ENCODE results near the gene SLC25A41.
"Not testable (repeated sequence)": the region's sequence is repeated elsewhere in the genome, so short reads cannot be mapped to it uniquely, and the experiment has no call there.

Gene SLC25A41

DNA sequence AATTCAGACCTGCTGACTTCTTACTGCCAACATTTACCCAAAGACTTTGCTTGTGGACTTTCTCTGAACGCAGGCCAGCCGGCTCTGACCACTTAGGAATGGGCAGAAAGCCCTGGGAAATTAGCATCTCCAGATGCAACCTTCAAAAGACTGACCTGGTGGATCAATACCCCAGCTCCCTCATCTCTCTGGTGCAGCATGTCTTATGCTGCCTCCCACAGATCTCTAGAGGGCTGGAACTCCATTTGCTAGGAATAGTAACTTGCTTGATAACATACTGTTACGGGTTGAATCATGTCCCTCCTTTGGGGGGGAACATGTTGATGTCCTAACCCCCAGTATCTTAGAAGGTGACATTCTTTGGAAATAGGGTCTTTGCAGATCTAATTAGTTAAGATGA, 12.9 kb upstream of the SLC25A41 start:
- H3K36me3 ChIP-seq (ENCODE audit: control insufficient read depth, insufficient read depth, low read length): peaks cover 2% of the 10 kb centered on the region
- H3K27ac ChIP-seq (ENCODE audit: low read depth, low read length): no peak overlapping the region
- H3K27me3 ChIP-seq (ENCODE audit: control insufficient read depth, insufficient read depth, low read length): no peaks in the 10 kb centered on the region
- H3K4me3 ChIP-seq (ENCODE audit: low read depth, low read length): no peak overlapping the region
- no peak overlapping the region for H3K9ac ChIP-seq (ENCODE audit: low read length)
- H3K9me3 ChIP-seq (ENCODE audit: control insufficient read depth, insufficient read depth, low read depth, low read length): no peaks in the 10 kb centered on the region
- H3K4me1 ChIP-seq (ENCODE audit: control insufficient read depth, insufficient read depth, low read length): no peaks in the 10 kb centered on the region

DNA sequence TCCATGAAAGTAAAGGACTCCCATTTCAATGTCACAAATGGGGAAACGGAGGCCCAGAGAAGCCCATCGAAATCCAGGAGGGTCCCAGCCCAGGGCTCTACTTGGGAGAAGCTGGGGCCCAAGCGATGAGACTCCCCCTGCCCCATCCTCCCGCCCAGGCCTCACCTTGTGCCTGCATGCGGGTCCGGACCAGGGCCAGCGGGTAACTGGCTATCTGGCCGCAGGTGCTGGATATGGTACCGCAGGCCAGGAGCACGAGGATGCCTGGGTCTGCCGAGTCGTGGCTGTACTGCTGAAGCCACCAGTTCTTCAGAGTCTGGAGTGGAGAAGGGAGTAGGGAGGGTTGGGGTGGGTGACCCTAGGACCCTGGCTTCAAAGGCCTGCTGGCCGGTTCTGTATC, 10.4 kb upstream of the SLC25A41 start:
- H3K4me1 ChIP-seq (ENCODE audit: control insufficient read depth, insufficient read depth, low read length): no peaks in the 10 kb centered on the region
- H3K4me3 ChIP-seq (ENCODE audit: low read depth, low read length): no peak overlapping the region
- H3K27me3 ChIP-seq (ENCODE audit: control insufficient read depth, insufficient read depth, low read length): no peaks in the 10 kb centered on the region
- H3K27ac ChIP-seq (ENCODE audit: low read depth, low read length): no peak overlapping the region
- no peaks in the 10 kb centered on the region for H3K9me3 ChIP-seq (ENCODE audit: control insufficient read depth, insufficient read depth, low read depth, low read length)
- H3K9ac ChIP-seq (ENCODE audit: low read length): no peak overlapping the region
- H3K36me3 ChIP-seq (ENCODE audit: control insufficient read depth, insufficient read depth, low read length): no peaks in the 10 kb centered on the region; the same call in 1 of the 2 replicates

DNA sequence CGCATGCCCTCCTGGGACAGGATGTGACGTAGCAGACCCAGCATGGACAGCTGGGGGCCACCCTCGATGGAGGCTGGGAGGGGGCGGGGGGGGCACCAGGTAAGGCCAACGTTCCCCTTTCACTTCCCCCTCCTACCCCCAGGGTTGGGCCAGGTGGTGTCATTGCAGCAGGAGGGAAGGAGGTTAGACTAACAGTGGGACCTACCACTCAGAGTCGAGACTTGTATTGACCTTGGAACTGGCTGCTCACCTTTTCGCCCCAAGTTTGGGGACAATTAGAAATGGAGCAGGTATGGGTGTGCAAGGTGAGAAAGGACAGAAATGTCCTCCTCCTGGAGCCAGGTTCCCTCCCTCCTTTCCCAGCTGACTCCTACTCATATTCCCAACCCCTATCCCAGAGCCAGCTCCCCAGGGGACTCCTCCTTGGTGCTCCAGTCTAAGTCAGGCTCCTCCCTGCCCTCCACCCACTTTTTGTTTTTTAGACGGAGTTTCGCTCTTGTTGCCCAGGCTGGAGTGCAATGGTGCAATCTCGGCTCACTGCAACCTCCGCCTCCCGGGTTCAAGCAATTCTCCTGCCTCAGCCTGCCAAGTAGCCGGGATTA, 8.6 kb upstream of the SLC25A41 start:
- H3K4me1 ChIP-seq (ENCODE audit: control insufficient read depth, insufficient read depth, low read length): no peaks in the 10 kb centered on the region
- no peaks in the 10 kb centered on the region; the same call in 1 of the 2 replicates for H3K36me3 ChIP-seq (ENCODE audit: control insufficient read depth, insufficient read depth, low read length)
- H3K27ac ChIP-seq (ENCODE audit: low read depth, low read length): no peak overlapping the region
- H3K9ac ChIP-seq (ENCODE audit: low read length): no peak overlapping the region
- H3K27me3 ChIP-seq (ENCODE audit: control insufficient read depth, insufficient read depth, low read length): no peaks in the 10 kb centered on the region
- no peak overlapping the region for H3K4me3 ChIP-seq (ENCODE audit: low read depth, low read length)
- no peaks in the 10 kb centered on the region for H3K9me3 ChIP-seq (ENCODE audit: control insufficient read depth, insufficient read depth, low read depth, low read length)

DNA sequence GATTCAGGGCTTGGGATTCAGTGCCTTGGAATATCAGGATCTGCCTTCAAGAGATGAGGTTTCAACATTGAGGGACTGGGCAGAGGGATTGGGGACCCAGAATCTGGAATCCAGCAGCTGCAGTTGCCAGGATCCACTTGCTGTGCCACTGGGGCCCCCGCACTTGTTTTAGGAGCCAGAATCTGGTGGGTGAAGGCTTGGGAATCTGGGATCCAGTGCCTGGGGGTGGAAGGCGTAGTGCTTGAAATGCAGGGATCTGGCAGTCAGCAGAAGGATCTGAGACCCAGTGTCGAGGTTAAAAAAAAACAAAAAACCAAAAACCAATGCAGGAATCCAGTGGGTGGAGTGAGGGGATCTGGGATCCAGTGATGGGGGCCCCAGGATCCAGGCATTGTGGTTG, 7.3 kb upstream of the SLC25A41 start:
- Histone ChIP-seq H3K4me3 (ENCODE audit: low read depth, low read length) (no peak overlapping the region), H3K9ac (ENCODE audit: low read length) (no peak overlapping the region), H3K36me3 (ENCODE audit: control insufficient read depth, insufficient read depth, low read length) (no peaks in the 10 kb centered on the region; the same call in 1 of the 2 replicates), H3K9me3 (ENCODE audit: control insufficient read depth, insufficient read depth, low read depth, low read length) (no peaks in the 10 kb centered on the region), H3K4me1 (ENCODE audit: control insufficient read depth, insufficient read depth, low read length) (no peaks in the 10 kb centered on the region), H3K27ac (ENCODE audit: low read depth, low read length) (no peak overlapping the region), H3K27me3 (ENCODE audit: control insufficient read depth, insufficient read depth, low read length) (no peaks in the 10 kb centered on the region)

DNA sequence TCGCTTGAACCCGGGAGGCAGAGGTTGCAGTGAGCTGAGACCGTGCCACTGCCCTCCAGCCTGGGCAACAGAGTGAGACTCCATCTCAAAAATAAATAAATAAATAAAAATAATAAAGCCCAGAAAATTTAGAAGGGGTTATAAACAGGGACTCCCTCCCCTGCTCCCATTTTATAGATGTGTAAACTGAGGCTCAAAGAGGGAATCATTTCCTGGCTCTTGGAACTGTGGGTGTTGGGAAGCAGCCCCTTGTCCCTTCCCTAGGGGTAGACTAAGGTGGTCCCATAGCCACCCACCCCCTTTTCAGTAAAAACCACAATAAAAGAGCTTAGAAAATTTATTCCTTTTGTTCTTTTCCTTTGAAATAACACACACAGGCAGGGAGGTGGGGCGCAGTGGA, 6.2 kb upstream of the SLC25A41 start:
- H3K4me1 ChIP-seq (ENCODE audit: control insufficient read depth, insufficient read depth, low read length): no peaks in the 10 kb centered on the region
- no peak overlapping the region for H3K9ac ChIP-seq (ENCODE audit: low read length)
- no peak overlapping the region for H3K4me3 ChIP-seq (ENCODE audit: low read depth, low read length)
- no peaks in the 10 kb centered on the region; the same call in 1 of the 2 replicates for H3K36me3 ChIP-seq (ENCODE audit: control insufficient read depth, insufficient read depth, low read length)
- no peaks in the 10 kb centered on the region for H3K27me3 ChIP-seq (ENCODE audit: control insufficient read depth, insufficient read depth, low read length)
- no peak overlapping the region for H3K27ac ChIP-seq (ENCODE audit: low read depth, low read length)
- no peaks in the 10 kb centered on the region for H3K9me3 ChIP-seq (ENCODE audit: control insufficient read depth, insufficient read depth, low read depth, low read length)

DNA sequence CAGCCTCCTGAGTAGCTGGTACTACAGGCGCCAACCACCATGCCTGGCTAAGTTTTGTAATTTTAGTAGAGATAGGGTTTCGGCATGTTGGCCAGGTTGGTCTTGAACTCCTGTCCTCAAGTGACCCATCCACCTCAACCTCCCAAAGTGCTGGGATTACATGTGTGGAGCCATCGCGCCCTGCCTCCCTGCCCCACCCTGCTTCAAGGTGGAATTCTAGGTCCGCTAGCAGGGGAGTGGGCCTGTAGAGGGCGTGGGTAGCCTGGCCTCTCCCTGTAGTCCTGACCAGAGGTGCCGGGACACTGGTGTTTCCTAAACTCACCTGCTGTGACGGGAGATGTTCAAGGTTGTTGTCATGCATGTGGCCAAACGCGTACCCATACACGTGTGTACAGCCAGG, 398 bp downstream of the SLC25A41 start:
- Histone ChIP-seq H3K36me3 (ENCODE audit: control insufficient read depth, insufficient read depth, low read length) (no peaks in the 10 kb centered on the region), H3K9me3 (ENCODE audit: control insufficient read depth, insufficient read depth, low read depth, low read length) (no peaks in the 10 kb centered on the region), H3K27ac (ENCODE audit: low read depth, low read length) (no peak overlapping the region), H3K27me3 (ENCODE audit: control insufficient read depth, insufficient read depth, low read length) (peaks cover 11% of the 10 kb centered on the region), H3K4me3 (ENCODE audit: low read depth, low read length) (no peak overlapping the region), H3K9ac (ENCODE audit: low read length) (no peak overlapping the region), H3K4me1 (ENCODE audit: control insufficient read depth, insufficient read depth, low read length) (no peaks in the 10 kb centered on the region)

DNA sequence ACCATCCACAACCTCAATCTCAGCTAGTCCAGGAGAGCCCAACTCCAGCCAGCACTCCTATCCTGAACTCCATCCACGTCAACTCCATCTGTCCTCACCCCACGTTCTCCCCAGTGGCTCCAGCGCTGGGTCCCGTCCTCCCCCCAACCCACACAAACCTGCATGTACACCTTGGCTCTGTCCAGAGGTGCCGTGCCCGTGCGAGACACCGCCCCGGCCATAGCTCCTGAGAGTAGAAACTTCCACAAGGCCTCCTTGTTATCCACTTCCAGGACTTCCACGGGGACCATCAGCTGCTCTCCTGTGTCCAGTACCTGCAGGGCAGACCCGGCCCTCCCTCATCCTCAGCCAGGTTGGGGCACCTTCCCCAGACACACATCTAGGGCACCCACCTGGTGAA, 1.7 kb downstream of the SLC25A41 start:
- Histone ChIP-seq H3K4me1 (ENCODE audit: control insufficient read depth, insufficient read depth, low read length) (no peaks in the 10 kb centered on the region), H3K4me3 (ENCODE audit: low read depth, low read length) (no peak overlapping the region), H3K36me3 (ENCODE audit: control insufficient read depth, insufficient read depth, low read length) (no peaks in the 10 kb centered on the region), H3K9me3 (ENCODE audit: control insufficient read depth, insufficient read depth, low read depth, low read length) (no peaks in the 10 kb centered on the region), H3K9ac (ENCODE audit: low read length) (no peak overlapping the region), H3K27ac (ENCODE audit: low read depth, low read length) (no peak overlapping the region), H3K27me3 (ENCODE audit: control insufficient read depth, insufficient read depth, low read length) (peaks cover 11% of the 10 kb centered on the region)

DNA sequence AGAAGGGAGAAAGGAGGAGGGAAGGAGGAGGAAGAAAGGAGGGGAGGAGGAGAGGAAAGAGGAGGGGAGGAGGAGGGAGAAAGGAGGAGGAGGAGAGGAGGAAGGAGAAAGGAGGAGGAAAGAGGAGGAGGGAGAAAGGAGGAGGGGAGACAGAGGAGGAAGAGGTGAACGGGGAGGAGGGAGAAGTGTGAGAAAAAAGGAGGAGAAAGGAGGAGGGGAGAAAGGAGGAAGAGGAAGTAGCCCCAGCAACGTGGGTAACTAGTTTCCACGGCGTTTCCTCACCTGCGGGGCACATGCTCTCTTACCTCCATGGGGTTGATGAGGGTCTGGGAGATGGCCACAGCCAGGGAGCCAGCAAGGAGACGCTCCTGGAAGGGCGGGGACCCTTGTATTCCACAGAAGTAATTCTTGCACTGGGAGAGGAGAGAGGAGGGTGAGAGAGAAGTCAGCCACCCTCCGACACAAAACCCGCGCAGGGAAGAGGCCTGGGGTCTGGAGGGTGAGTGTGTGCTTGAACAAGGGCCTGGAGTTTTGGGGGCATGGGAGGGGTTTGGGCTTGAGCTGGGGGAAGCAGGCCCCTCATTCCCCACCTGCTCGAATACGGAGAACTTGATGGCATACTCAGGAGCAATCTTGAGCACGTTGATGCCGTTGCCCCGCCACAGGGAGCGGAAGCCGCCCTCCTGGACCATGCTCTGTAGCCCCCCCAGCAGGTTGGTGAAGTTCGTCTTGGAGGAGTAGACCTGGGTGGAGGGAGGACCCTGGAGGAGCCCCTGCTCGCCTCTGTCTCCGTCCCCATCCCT, 3.9 kb downstream of the SLC25A41 start:
- Histone ChIP-seq H3K27ac (ENCODE audit: low read depth, low read length) (no peak overlapping the region), H3K9me3 (ENCODE audit: control insufficient read depth, insufficient read depth, low read depth, low read length) (peaks cover 4% of the 10 kb centered on the region; the same call in 1 of the 2 replicates), H3K36me3 (ENCODE audit: control insufficient read depth, insufficient read depth, low read length) (no peaks in the 10 kb centered on the region), H3K9ac (ENCODE audit: low read length) (no peak overlapping the region), H3K4me3 (ENCODE audit: low read depth, low read length) (no peak overlapping the region), H3K27me3 (ENCODE audit: control insufficient read depth, insufficient read depth, low read length) (peaks cover 11% of the 10 kb centered on the region), H3K4me1 (ENCODE audit: control insufficient read depth, insufficient read depth, low read length) (no peaks in the 10 kb centered on the region)

DNA sequence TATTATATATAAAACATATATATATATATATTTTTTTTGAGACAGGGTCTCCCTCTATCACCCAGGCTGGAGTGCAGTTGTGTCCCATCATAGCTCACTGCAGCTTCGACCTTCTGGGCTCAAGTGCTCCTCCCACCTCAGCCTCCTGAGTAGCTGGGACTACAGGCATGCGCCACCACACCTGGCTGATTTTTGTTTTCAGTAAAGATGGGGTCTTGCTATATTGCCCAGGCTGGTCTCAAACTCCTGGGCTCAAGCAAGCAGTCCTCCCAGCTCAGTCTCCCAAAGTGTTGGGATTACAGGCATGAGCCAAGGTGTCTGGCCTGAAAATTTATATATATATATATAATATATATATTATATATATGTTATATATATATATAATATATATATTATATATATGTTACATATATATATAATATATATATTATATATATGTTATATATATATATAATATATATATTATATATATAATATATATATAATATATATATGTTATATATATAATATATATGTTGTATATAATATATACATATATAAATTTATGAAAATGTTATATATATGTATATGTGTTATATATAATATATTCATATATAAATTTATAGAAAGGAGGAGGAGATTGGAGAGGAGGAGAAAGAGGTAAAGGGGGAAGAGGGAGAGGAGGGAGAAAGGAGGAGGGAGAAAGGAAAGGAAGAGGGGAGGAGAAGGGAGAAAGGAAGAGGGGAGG, 4.7 kb downstream of the SLC25A41 start:
- H3K9ac ChIP-seq (ENCODE audit: low read length); H3K9me3 ChIP-seq (ENCODE audit: control insufficient read depth, insufficient read depth, low read depth, low read length); H3K4me1 ChIP-seq (ENCODE audit: control insufficient read depth, insufficient read depth, low read length); H3K27ac ChIP-seq (ENCODE audit: low read depth, low read length); H3K4me3 ChIP-seq (ENCODE audit: low read depth, low read length); H3K36me3 ChIP-seq (ENCODE audit: control insufficient read depth, insufficient read depth, low read length): not testable (repeated sequence)
- H3K27me3 ChIP-seq (ENCODE audit: control insufficient read depth, insufficient read depth, low read length): peaks cover 11% of the 10 kb centered on the region

DNA sequence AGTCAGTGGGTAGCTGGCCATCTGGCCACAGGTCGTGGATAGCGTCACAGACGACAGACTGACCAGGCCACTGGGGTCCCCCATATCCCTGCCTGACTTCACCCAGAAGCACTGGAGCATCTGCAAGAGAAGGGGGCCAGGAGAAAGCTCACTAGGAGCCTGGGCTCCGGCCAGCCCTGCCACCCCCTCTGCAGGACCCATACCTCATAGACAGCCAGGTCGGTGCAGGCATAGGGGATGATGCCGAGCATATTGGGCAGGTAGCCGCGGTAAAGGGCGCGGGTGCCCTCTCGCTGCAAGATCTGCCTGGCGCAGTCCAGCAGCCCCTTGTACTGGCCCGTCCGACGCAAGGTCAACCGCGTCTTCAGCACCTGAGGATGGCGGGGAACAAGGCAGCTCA, 6.4 kb downstream of the SLC25A41 start:
- Histone ChIP-seq H3K27me3 (ENCODE audit: control insufficient read depth, insufficient read depth, low read length) (peaks cover 11% of the 10 kb centered on the region), H3K9ac (ENCODE audit: low read length) (no peak overlapping the region), H3K36me3 (ENCODE audit: control insufficient read depth, insufficient read depth, low read length) (peaks cover 11% of the 10 kb centered on the region), H3K27ac (ENCODE audit: low read depth, low read length) (no peak overlapping the region), H3K9me3 (ENCODE audit: control insufficient read depth, insufficient read depth, low read depth, low read length) (peaks cover 4% of the 10 kb centered on the region; the same call in 1 of the 2 replicates), H3K4me3 (ENCODE audit: low read depth, low read length) (no peak overlapping the region), H3K4me1 (ENCODE audit: control insufficient read depth, insufficient read depth, low read length) (0 out of 2 replicates have a peak, but pooled peaks cover 4% of the 10 kb centered on the region)

All from HUES6 (cell line).